Gastroesophageal sphincter (tissue), 3 donors: ENCODE results near the gene LDLRAD3.

Source experiments
- CTCF ChIP-seq, 4 experiments: fragments of 200-600 bp in 2 of 4; fragments of 450-650 bp in 2 of 4; sonication (generic) in 1 of 4; IDR thresholded peaks; one replicate each; pipeline ENCODE4 v1.5.1; 2017 to 2019; ENCODE audit warnings: antibody characterized with exemption in 4 of 4, mild to moderate bottlenecking in 2 of 4, moderate library complexity in 2 of 4
- EP300 ChIP-seq: sonication (generic); formaldehyde crosslinking; IDR thresholded peaks from one replicate; pipeline ENCODE4 v1.6.1; 2017; ENCODE audit warnings: antibody characterized with exemption, mild to moderate bottlenecking
- POLR2A ChIP-seq, 2 donors: fragments of 450-650 bp; IDR thresholded peaks; one replicate each; pipeline ENCODE4 v1.6.1; 2017; ENCODE audit warnings: antibody characterized with exemption in 2 of 2, mild to moderate bottlenecking in 2 of 2, moderate library complexity in 1 of 2
- POLR2AphosphoS5 ChIP-seq: sonication (generic); formaldehyde crosslinking; IDR thresholded peaks from one replicate; pipeline ENCODE4 v1.6.1; 2017; ENCODE audit warnings: antibody characterized with exemption

GRCh38 chr11:36065436-36065835, 121.6 kb downstream of the LDLRAD3 start:
- no peak for TF ChIP-seq POLR2AphosphoS5
- no peak for TF ChIP-seq CTCF (IDR thresholded peaks at IDR 0.05)
- no peak for TF ChIP-seq POLR2A (IDR thresholded peaks at IDR 0.05)
- no peak for TF ChIP-seq EP300
